Breast epithelium (tissue), 4 donors: ENCODE measurements around the gene CDC42. TPM values are rescaled to one million over a fixed set of nuclear protein-coding genes. Genes with fewer than 3 reads are reported as not detected.
"Not testable (repeated sequence)": the region's sequence is repeated elsewhere in the genome, so short reads cannot be mapped to it uniquely, and the experiment has no call there.

Experiments
- DNase-seq, 2 donors: peaks; one replicate each; pipeline ENCODE4 v3.0.0-alpha.2; 2019; ENCODE audit warnings: low spot score in 2 of 2
- H3K27ac ChIP-seq, 2 donors: fragments of 200-600 bp; sonication (generic) in 1 of 2; one replicate each; pipeline ENCODE4 v1.5.1; 2016 to 2019; ENCODE audit warnings: mild to moderate bottlenecking in 1 of 2
- H3K27me3 ChIP-seq, 2 donors: fragments of 200-600 bp; sonication (generic) in 1 of 2; one replicate each; pipeline versions ENCODE4 v1.5.1 to v1.6.0; 2017 to 2019; ENCODE audit warnings: control low read depth in 1 of 2, mild to moderate bottlenecking in 1 of 2
- H3K36me3 ChIP-seq: fragments of 200-600 bp; one replicate; pipeline ENCODE4 v1.5.1; 2019
- H3K4me1 ChIP-seq, 2 donors: fragments of 200-600 bp; sonication (generic); one replicate each; pipeline ENCODE4 v1.5.1; 2016 to 2019; ENCODE audit warnings: control low read depth in 1 of 2
- H3K4me3 ChIP-seq, 3 donors: fragments of 200-600 bp; sonication (generic); 1 replicate in 2 of 3; 2 replicates in 1 of 3; pipeline ENCODE4 v1.5.1; 2016 to 2019; ENCODE audit warnings: mild to moderate bottlenecking in 3 of 3, moderate library complexity in 2 of 3
- H3K9me3 ChIP-seq, 2 donors: fragments of 200-600 bp; sonication (generic) in 1 of 2; one replicate each; pipeline ENCODE4 v1.5.1; 2016 to 2019; ENCODE audit warnings: control low read depth in 1 of 2
- POLR2A ChIP-seq: fragments of 450-650 bp; IDR thresholded peaks from one replicate; pipeline ENCODE4 v1.6.1; 2016; ENCODE audit warnings: antibody characterized with exemption, mild to moderate bottlenecking, moderate library complexity
- POLR2AphosphoS5 ChIP-seq, 3 donors: sonication (generic); formaldehyde crosslinking; IDR thresholded peaks; one replicate each; pipeline ENCODE4 v1.6.1; 2017; ENCODE audit warnings: antibody characterized with exemption in 3 of 3
- intact Hi-C: fragments of 100-400 bp; cut with DNase I; formaldehyde crosslinking; loops from one replicate; pipeline ENCODE4 v1.15.1; 2023; ENCODE audit warnings: low total_unique reads
- total RNA-seq, 3 donors: library from RNA; depleted of rRNA; stranded (reverse); fragments of >200 nt; gene quantifications; one replicate each; pipeline ENCODE4 v1.1.0, GENCODE V29; 2016
- TF ChIP-seq, protein P1 (sequence below), 3 donors: fragments of 450-650 bp; IDR thresholded peaks; one replicate each; pipeline ENCODE4 v1.5.1; 2016 to 2017; ENCODE audit warnings: antibody characterized with exemption in 3 of 3, mild to moderate bottlenecking in 3 of 3, moderate library complexity in 3 of 3

The CDC42 gene
- total RNA-seq, 3 donors from 2014 or later: 192 to 255 (median 213) TPM

DNA sequence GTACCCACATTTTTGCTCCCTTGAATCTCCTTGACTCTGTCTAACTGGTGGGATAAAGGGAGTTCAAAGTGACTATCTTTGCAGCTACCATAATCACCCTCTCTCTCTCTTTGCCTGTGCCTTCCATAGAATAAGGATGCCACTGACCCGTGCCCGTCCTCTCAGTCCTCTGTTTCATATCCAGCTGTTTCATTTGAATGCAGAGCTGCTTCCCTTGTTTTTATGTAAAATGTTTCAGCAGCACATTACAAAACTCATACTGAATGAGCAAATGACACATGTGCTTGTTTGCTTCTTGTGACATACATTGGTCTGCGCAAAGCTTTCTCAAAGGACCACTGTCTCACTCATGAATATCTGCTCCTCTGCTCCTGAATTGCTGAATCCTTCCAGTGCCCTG lies 38.4 kb downstream of the CDC42 start:
- H3K9me3 ChIP-seq: no peaks in the 10 kb centered on the region
- TF ChIP-seq, protein P1, sequence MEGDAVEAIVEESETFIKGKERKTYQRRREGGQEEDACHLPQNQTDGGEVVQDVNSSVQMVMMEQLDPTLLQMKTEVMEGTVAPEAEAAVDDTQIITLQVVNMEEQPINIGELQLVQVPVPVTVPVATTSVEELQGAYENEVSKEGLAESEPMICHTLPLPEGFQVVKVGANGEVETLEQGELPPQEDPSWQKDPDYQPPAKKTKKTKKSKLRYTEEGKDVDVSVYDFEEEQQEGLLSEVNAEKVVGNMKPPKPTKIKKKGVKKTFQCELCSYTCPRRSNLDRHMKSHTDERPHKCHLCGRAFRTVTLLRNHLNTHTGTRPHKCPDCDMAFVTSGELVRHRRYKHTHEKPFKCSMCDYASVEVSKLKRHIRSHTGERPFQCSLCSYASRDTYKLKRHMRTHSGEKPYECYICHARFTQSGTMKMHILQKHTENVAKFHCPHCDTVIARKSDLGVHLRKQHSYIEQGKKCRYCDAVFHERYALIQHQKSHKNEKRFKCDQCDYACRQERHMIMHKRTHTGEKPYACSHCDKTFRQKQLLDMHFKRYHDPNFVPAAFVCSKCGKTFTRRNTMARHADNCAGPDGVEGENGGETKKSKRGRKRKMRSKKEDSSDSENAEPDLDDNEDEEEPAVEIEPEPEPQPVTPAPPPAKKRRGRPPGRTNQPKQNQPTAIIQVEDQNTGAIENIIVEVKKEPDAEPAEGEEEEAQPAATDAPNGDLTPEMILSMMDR (IDR thresholded peaks at IDR 0.05): no peak
- TF ChIP-seq POLR2A (no peak), POLR2AphosphoS5 (IDR thresholded peaks at IDR 0.05) (no peak)
- H3K36me3 ChIP-seq: peaks cover 6% of the 10 kb centered on the region
- peaks cover 0 to 3% of the 10 kb centered on the region in 2 donors for H3K4me1 ChIP-seq
- no peaks in the 10 kb centered on the region for H3K27me3 ChIP-seq
- no peak overlapping the region for H3K4me3 ChIP-seq
- DNase-seq: no peak
- intact Hi-C loops: no loop called here
- no peak overlapping the region for H3K27ac ChIP-seq

DNA sequence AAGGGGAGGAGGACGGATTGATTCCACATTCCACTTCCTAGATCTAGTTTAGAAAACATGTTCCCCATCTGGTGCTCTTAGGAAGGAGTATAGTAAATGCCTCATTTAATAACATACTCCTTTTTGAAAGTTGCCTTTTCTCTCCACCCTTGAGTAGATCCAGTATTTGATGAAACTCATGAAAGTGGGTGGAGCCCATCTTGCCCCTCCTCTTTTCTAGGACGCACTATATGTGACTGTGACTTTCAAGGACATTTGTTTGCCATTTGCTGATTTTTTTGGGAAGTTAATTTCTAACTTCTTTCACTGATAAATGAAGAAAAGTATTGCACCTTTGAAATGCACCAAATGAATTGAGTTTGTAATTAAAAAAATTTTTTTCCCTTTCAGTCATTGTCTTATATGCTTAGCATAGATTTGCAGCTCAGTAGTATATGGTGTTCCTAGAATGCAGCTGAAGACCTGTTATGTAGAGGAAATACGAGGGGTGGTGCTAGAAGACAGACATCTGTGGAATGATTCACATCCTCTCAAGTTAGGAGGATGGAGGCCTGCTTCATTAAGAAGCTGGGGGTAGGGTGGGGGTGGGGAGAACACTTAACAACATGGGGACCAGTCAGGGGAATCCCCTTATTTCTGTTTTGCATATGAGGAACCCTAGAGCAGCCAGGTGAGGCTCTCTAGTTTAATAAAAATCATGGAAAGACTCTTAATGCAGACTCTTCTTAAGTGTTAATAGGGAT lies 39.7 kb downstream of the CDC42 start:
- intact Hi-C loops: not testable (repeated sequence)

DNA sequence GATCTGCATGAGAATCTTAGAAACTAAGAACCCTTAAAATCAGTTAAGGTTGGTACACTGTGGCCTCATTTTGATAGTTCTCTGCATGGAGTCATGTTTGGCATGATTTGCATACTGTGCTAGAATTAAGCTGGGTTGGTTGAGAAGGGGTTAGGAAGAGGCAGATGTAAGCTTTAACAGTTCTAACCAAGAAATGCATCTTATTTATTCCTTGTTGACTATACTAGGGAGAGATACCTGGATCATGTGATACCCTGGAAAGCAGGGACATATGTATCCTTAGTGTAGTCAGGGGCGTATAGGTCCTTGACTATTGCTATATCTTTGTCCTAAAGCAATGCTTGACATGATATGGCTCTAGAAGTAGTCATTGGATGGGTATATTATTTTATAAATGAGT lies 41.0 kb downstream of the CDC42 start:
- peaks cover 0 to 3% of the 10 kb centered on the region in 2 donors for H3K4me1 ChIP-seq
- TF ChIP-seq, protein P1 (IDR thresholded peaks at IDR 0.05): no peak
- no peak for TF ChIP-seq POLR2A
- no peak for TF ChIP-seq POLR2AphosphoS5 (IDR thresholded peaks at IDR 0.05)
- H3K36me3 ChIP-seq: no peaks in the 10 kb centered on the region
- no peaks in the 10 kb centered on the region for H3K27me3 ChIP-seq
- no peak overlapping the region for H3K4me3 ChIP-seq
- intact Hi-C loops: no loop called here
- no peak overlapping the region for H3K27ac ChIP-seq
- DNase-seq: no peak
- H3K9me3 ChIP-seq: no peaks in the 10 kb centered on the region

More for the DNA sequence above, 39.7 kb downstream of the CDC42 start:
- not testable (repeated sequence) for DNase-seq, H3K4me1 ChIP-seq, H3K4me3 ChIP-seq, H3K36me3 ChIP-seq, H3K27ac ChIP-seq, H3K27me3 ChIP-seq, H3K9me3 ChIP-seq

- H3K27me3 ChIP-seq: no peaks in the 10 kb centered on the region
- TF ChIP-seq POLR2AphosphoS5 (IDR thresholded peaks at IDR 0.05): no peak
- TF ChIP-seq, protein P1 (IDR thresholded peaks at IDR 0.05): no peak
- no peak for TF ChIP-seq POLR2A
- no peaks in the 10 kb centered on the region for H3K9me3 ChIP-seq
- H3K36me3 ChIP-seq: no peaks in the 10 kb centered on the region
- H3K4me1 ChIP-seq: no peaks in the 10 kb centered on the region
- no peak overlapping the region for H3K4me3 ChIP-seq
- H3K27ac ChIP-seq: no peak overlapping the region
- DNase-seq: no peak
- intact Hi-C loops: no loop called here
These were observed 43.5 kb downstream of the CDC42 start for GRCh38 chr1:22096036-22096435.

GRCh38 chr1:22096463-22096862 lies 44.0 kb downstream of the CDC42 start:
- no peak for DNase-seq
- Histone ChIP-seq H3K4me3 (no peak overlapping the region), H3K27me3 (no peaks in the 10 kb centered on the region), H3K9me3 (no peaks in the 10 kb centered on the region), H3K27ac (no peak overlapping the region), H3K4me1 (no peaks in the 10 kb centered on the region), H3K36me3 (no peaks in the 10 kb centered on the region)
- TF ChIP-seq POLR2A (no peak), POLR2AphosphoS5 (IDR thresholded peaks at IDR 0.05) (no peak)
- TF ChIP-seq, protein P1 (IDR thresholded peaks at IDR 0.05): no peak
- intact Hi-C loops: no loop called here
